ENCODE data around the gene GLYR1.

GRCh38 chr16:4825196-4825595 is 21.9 kb downstream of the GLYR1 start:
- TF ChIP-seq CTCF (IDR thresholded peaks at IDR 0.05) (no peak), POLR2A (IDR thresholded peaks at IDR 0.05) (no peak)

Measured in Peyer's patch (tissue), 4 donors.